ENCODE measurements around the gene TTC16. TPM values are rescaled to one million over a fixed set of nuclear protein-coding genes. Genes with fewer than 3 reads are reported as not detected.

The TTC16 gene
- total RNA-seq, 1 donor from 2014 or later = not detected

DNA sequence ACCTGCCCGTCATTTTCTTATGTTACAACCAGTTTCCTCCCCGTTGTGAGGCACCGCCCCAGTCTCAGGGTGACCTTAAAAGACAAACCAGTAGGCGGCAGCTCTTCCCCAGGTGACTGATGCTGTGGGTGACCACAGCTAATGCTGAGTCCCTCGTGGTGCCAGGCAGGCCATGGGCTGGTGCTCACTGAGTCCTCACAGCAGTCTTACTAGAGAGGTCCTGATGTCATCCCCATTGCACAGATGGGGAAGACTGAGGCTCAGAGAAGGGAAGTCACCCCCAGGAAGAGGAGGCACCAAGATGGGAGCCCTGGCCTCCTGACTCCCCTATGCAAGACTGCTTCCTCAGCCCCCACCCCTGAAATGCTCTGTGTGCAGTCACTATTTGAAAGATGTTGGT is 8.1 kb upstream of the TTC16 start:
- DNase-seq (ENCODE audit: low read depth) (no peak), FAIRE-seq (peak; percentile 18)
- peaks cover 3% of the 10 kb centered on the region for H3K36me3 ChIP-seq (ENCODE audit: control insufficient read depth, insufficient read depth, low read length)
- TF ChIP-seq CTCF (IDR thresholded peaks at IDR 0.05; ENCODE audit: insufficient read depth, low read length, severe bottlenecking) = peak; percentile 22
- no peaks in the 10 kb centered on the region for H3K27me3 ChIP-seq (ENCODE audit: control insufficient read depth, insufficient read depth, low read length)
- H3K4me3 ChIP-seq (ENCODE audit: low read depth, low read length) = no peak overlapping the region

DNA sequence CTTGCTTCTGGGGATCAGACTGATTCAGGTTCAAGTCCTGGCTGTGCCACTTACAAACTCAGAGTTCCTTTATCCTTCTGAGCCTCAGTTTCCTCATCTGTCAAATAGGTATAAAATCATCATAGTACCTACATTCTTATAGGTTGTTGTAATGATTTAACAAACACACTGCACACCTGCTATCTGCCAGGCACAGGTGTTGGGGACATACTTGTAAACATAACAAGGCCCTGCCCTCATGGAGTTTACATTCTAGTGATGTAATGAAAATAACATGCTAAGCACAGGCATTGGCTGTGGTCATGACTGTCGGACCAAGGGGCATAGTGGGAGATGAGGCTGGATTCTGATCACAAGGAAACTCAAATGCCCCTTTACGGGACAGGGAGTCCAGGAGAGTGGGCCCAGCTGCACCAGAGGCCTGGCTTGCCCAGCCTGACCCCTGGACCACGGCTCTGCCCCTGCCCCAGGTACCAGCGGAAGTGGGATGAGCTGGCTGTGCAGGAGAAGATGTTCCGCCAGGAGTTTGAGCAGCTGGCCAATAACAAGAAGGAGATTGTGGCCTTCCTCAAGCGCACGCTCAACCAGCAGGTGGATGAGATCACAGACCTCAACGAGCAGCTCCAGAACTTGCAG is 6.8 kb upstream of the TTC16 start:
- no peak overlapping the region for H3K4me3 ChIP-seq (ENCODE audit: low read depth, low read length)
- FAIRE-seq (no peak), DNase-seq (ENCODE audit: low read depth) (no peak)
- H3K36me3 ChIP-seq (ENCODE audit: control insufficient read depth, insufficient read depth, low read length) = peaks cover 3% of the 10 kb centered on the region
- TF ChIP-seq CTCF (IDR thresholded peaks at IDR 0.05; ENCODE audit: insufficient read depth, low read length, severe bottlenecking) = no peak
- no peaks in the 10 kb centered on the region for H3K27me3 ChIP-seq (ENCODE audit: control insufficient read depth, insufficient read depth, low read length)

GRCh38 chr9:127710204-127710783 is 5.6 kb upstream of the TTC16 start:
- FAIRE-seq (no peak), DNase-seq (ENCODE audit: low read depth) (no peak)
- Histone ChIP-seq H3K27me3 (ENCODE audit: control insufficient read depth, insufficient read depth, low read length) (no peaks in the 10 kb centered on the region), H3K4me3 (ENCODE audit: low read depth, low read length) (no peak overlapping the region), H3K36me3 (ENCODE audit: control insufficient read depth, insufficient read depth, low read length) (peaks cover 3% of the 10 kb centered on the region)
- no peak for TF ChIP-seq CTCF (IDR thresholded peaks at IDR 0.05; ENCODE audit: insufficient read depth, low read length, severe bottlenecking)

GRCh38 chr9:127711226-127711701 is 4.6 kb upstream of the TTC16 start:
- peaks cover 3% of the 10 kb centered on the region for H3K36me3 ChIP-seq (ENCODE audit: control insufficient read depth, insufficient read depth, low read length)
- no peak for TF ChIP-seq CTCF (IDR thresholded peaks at IDR 0.05; ENCODE audit: insufficient read depth, low read length, severe bottlenecking)
- no peak for FAIRE-seq
- no peak for DNase-seq (ENCODE audit: low read depth)
- H3K4me3 ChIP-seq (ENCODE audit: low read depth, low read length) = no peak overlapping the region
- no peaks in the 10 kb centered on the region for H3K27me3 ChIP-seq (ENCODE audit: control insufficient read depth, insufficient read depth, low read length)

GRCh38 chr9:127711831-127712274 is 4.0 kb upstream of the TTC16 start:
- no peak for TF ChIP-seq CTCF (IDR thresholded peaks at IDR 0.05; ENCODE audit: insufficient read depth, low read length, severe bottlenecking)
- no peaks in the 10 kb centered on the region for H3K27me3 ChIP-seq (ENCODE audit: control insufficient read depth, insufficient read depth, low read length)
- no peak overlapping the region for H3K4me3 ChIP-seq (ENCODE audit: low read depth, low read length)
- FAIRE-seq (no peak), DNase-seq (ENCODE audit: low read depth) (no peak)
- peaks cover 3% of the 10 kb centered on the region for H3K36me3 ChIP-seq (ENCODE audit: control insufficient read depth, insufficient read depth, low read length)
